ENCODE data around the gene CLSTN2. TPM values are rescaled to one million over a fixed set of nuclear protein-coding genes. Genes with fewer than 3 reads are reported as not detected.
A peak's percentile ranks its signal among the peaks of the same experiment; 100 is the strongest.

CLSTN2 gene
- total and polyA plus RNA-seq, 2 of the 8 experiments (the other 6 are each of a cell fraction or from before 2014, with no cell fraction given), result 0.39 to 0.52 TPM

GRCh38 chr3:140219291-140219690 is 284.3 kb downstream of the CLSTN2 start:
- WGBS, 2 experiments (ENCODE audit: extremely low coverage in 1 of 2, insufficient coverage in 1 of 2, insufficient read length in 1 of 2, insufficient replicate concordance in 2 of 2, low coverage in 1 of 2, low lambda C conversion rate in 2 of 2, missing lambda C conversion rate in 1 of 2), result 90% methylated on average over 11 of the region's 11 CpGs; no CpG with 5 or more reads in 1 of the 2 experiments
- Histone ChIP-seq H3K9ac (replicated peaks in 1 of 4; ENCODE audit: extremely low read depth in 1 of 4, low read depth in 3 of 4, low read length in 3 of 4) (no peak overlapping the region), H3K18ac (ENCODE audit: extremely low read depth, low read length) (no peak overlapping the region), H3K4ac (replicated peaks; ENCODE audit: insufficient read length, low read depth, low read length) (no peak overlapping the region), H2BK15ac (ENCODE audit: low read length) (no peak overlapping the region), H2BK20ac (ENCODE audit: low read length) (no peak overlapping the region), H3K23me2 (ENCODE audit: low read depth, low read length) (no peaks in the 10 kb centered on the region), H3K56ac (replicated peaks; ENCODE audit: insufficient read length, low read depth, low read length) (no peak overlapping the region), H3K79me2 (ENCODE audit: control insufficient read depth in 1 of 2, insufficient read depth in 2 of 2, low read length in 2 of 2) (no peaks in the 10 kb centered on the region), H2AFZ (ENCODE audit: low read length) (0 out of 2 replicates have a peak overlapping the region, but pooled peaks have one; percentile 23), H3K27ac (ENCODE audit: low read depth, low read length) (no peak overlapping the region), H4K91ac (replicated peaks; ENCODE audit: insufficient read length, low read length) (no peak overlapping the region), H3K9me3 (ENCODE audit: insufficient read depth in 2 of 2, low read depth in 1 of 2, low read length in 1 of 2) (peaks cover 6 to 10% of the 10 kb centered on the region in 2 experiments), H2AK5ac (ENCODE audit: low read depth, low read length) (no peak overlapping the region), H4K8ac (ENCODE audit: extremely low read depth, insufficient read depth, low read length) (no peak overlapping the region), H3K36me3 (ENCODE audit: control insufficient read depth in 2 of 4, insufficient read depth in 4 of 4, low read length in 3 of 4) (no peaks in the 10 kb centered on the region), H3K4me2 (ENCODE audit: insufficient read depth in 1 of 2, low read depth in 2 of 2, low read length in 2 of 2) (no peak overlapping the region), H3K27me3 (replicated peaks in 1 of 4; ENCODE audit: control insufficient read depth in 3 of 4, extremely low read depth in 1 of 4, insufficient read depth in 3 of 4, low read length in 3 of 4) (no peaks in the 10 kb centered on the region), H2BK5ac (ENCODE audit: low read depth, low read length) (no peak overlapping the region), H4K5ac (ENCODE audit: insufficient read length, low read depth, low read length) (no peak overlapping the region), H3K23ac (ENCODE audit: insufficient read length) (no peak overlapping the region), H4K20me1 (replicated peaks in 1 of 2; ENCODE audit: control insufficient read depth in 1 of 2, insufficient read depth in 2 of 2, low read length in 2 of 2) (no peaks in the 10 kb centered on the region), H3K4me3 (ENCODE audit: extremely low read depth in 1 of 4, insufficient read depth in 2 of 4, low read depth in 3 of 4, low read length in 4 of 4) (no peak overlapping the region), H2BK12ac (ENCODE audit: low read depth, low read length) (no peak overlapping the region), H3K14ac (ENCODE audit: insufficient read length) (no peak overlapping the region), H3K4me1 (replicated peaks in 1 of 4; ENCODE audit: control insufficient read depth in 3 of 4, insufficient read depth in 4 of 4, low read length in 3 of 4) (peaks cover 0 to 3% (median 0%) of the 10 kb centered on the region in 4 experiments; a peak in 1 of 7 replicates), H2BK120ac (replicated peaks; ENCODE audit: low read depth, low read length) (no peak overlapping the region), H3K79me1 (ENCODE audit: low read depth, low read length) (no peaks in the 10 kb centered on the region)
- TF ChIP-seq TAF1 (IDR thresholded peaks at IDR 0.05; ENCODE audit: low read depth, low read length) (no peak), SIX5 (IDR thresholded peaks at IDR 0.05; ENCODE audit: low read depth, low read length) (no peak), TBP (IDR thresholded peaks at IDR 0.05; ENCODE audit: low read depth, low read length) (no peak), HDAC2 (IDR thresholded peaks at IDR 0.05; ENCODE audit: borderline replicate concordance in 1 of 2, low read depth in 2 of 2, low read length in 2 of 2) (no peak), POU5F1 (IDR thresholded peaks at IDR 0.05; ENCODE audit: low read depth, low read length) (no peak), SIRT6 (IDR thresholded peaks at IDR 0.05; ENCODE audit: low read length) (no peak), PHF8 (conservative IDR thresholded peaks at IDR 0.05; ENCODE audit: low read depth, low read length) (no peak), NANOG (IDR thresholded peaks at IDR 0.05; ENCODE audit: insufficient read depth, low read depth, low read length, poor library complexity, severe bottlenecking) (no peak), MAX (IDR thresholded peaks at IDR 0.05) (no peak), SRF (IDR thresholded peaks at IDR 0.05; ENCODE audit: low read depth, low read length) (no peak), RAD21 (IDR thresholded peaks at IDR 0.05 in 1 of 2, conservative IDR thresholded peaks at IDR 0.05 in 1 of 2; ENCODE audit: low read depth in 2 of 2, low read length in 2 of 2) (no peak), KDM1A (IDR thresholded peaks at IDR 0.05; ENCODE audit: borderline replicate concordance, low read length) (no peak), KDM5A (IDR thresholded peaks at IDR 0.05; ENCODE audit: low read length) (no peak)
- POLR2A ChIA-PET (ENCODE audit: partially characterized antibody), result no interaction called here
- DNase-seq (ENCODE audit: low read depth in 1 of 2, low spot score in 2 of 2) (no peak), FAIRE-seq (no peak)
- CTCF ChIA-PET (ENCODE audit: partially characterized antibody), result interaction anchor here (0.7 to 4.5 kb wide), 8 partner anchors 10 to 157 kb away, joined by 3 to 24 read pairs (median 4); no protein-coding TSS in a partner anchor

Data from H1 (cell line).